ENCODE measurements around the gene C4orf36.

Gene C4orf36

GRCh38 chr4:86853209-86853608 is 39.0 kb downstream of the C4orf36 start:
- no peak for DNase-seq

GRCh38 chr4:86848732-86849619 is 43.2 kb downstream of the C4orf36 start, which contains the start of gene SLC10A6:
TSS of gene SLC10A6 (minus strand) at chr4:86849384. CDS start at chr4:86849115, 269 bp downstream.
- DNase-seq: no peak

GRCh38 chr4:86848136-86848535 is 44.1 kb downstream of the C4orf36 start:
- DNase-seq: no peak

GRCh38 chr4:86847571-86847970 is 44.7 kb downstream of the C4orf36 start:
- DNase-seq: no peak

- no peak for DNase-seq
Observed at GRCh38 chr4:86846921-86847320, 45.3 kb downstream of the C4orf36 start.

- no peak for DNase-seq
Observed at GRCh38 chr4:86845593-86845992, 46.6 kb downstream of the C4orf36 start.

GRCh38 chr4:86841309-86841708 is 50.9 kb downstream of the C4orf36 start:
- DNase-seq: no peak

- DNase-seq: no peak
Observed at GRCh38 chr4:86840858-86841257, 51.4 kb downstream of the C4orf36 start.

- DNase-seq: no peak
Observed at GRCh38 chr4:86837691-86838503, 54.3 kb downstream of the C4orf36 start.

GRCh38 chr4:86835677-86836076 is 56.5 kb downstream of the C4orf36 start:
- DNase-seq: no peak

- no peak for DNase-seq
Observed at GRCh38 chr4:86834901-86835300, 57.3 kb downstream of the C4orf36 start.

GRCh38 chr4:86833615-86834014 is 58.6 kb downstream of the C4orf36 start:
- no peak for DNase-seq

GRCh38 chr4:86831262-86832130 is 60.7 kb downstream of the C4orf36 start:
- DNase-seq: no peak

Measured in Kasumi-1 (cell line).